ENCODE data around the gene MTUS2. TPM values are rescaled to one million over a fixed set of nuclear protein-coding genes. Genes with fewer than 3 reads are reported as not detected.

The MTUS2 gene
- total RNA-seq, 4 donors from 2014 or later = 0.26 to 0.72 (median 0.38) TPM; not detected in 1

GRCh38 chr13:29486551-29486950, 666.4 kb downstream of the MTUS2 start:
- 66% methylated on average over 3 of the region's 3 CpGs for WGBS
- Histone ChIP-seq H3K36me3 (no peaks in the 10 kb centered on the region), H3K27ac (no peak overlapping the region), H3K27me3 (peaks cover 7% of the 10 kb centered on the region), H3K9me3 (no peaks in the 10 kb centered on the region), H3K4me1 (no peaks in the 10 kb centered on the region), H3K4me3 (no peak overlapping the region)
- DNase-seq (ENCODE audit: low spot score in 2 of 2) = no peak
- no peak for TF ChIP-seq EP300 (IDR thresholded peaks at IDR 0.05)
- no peak for TF ChIP-seq POLR2A (IDR thresholded peaks at IDR 0.05)
- no peak for TF ChIP-seq POLR2AphosphoS5 (IDR thresholded peaks at IDR 0.05)
- TF ChIP-seq, protein P1, sequence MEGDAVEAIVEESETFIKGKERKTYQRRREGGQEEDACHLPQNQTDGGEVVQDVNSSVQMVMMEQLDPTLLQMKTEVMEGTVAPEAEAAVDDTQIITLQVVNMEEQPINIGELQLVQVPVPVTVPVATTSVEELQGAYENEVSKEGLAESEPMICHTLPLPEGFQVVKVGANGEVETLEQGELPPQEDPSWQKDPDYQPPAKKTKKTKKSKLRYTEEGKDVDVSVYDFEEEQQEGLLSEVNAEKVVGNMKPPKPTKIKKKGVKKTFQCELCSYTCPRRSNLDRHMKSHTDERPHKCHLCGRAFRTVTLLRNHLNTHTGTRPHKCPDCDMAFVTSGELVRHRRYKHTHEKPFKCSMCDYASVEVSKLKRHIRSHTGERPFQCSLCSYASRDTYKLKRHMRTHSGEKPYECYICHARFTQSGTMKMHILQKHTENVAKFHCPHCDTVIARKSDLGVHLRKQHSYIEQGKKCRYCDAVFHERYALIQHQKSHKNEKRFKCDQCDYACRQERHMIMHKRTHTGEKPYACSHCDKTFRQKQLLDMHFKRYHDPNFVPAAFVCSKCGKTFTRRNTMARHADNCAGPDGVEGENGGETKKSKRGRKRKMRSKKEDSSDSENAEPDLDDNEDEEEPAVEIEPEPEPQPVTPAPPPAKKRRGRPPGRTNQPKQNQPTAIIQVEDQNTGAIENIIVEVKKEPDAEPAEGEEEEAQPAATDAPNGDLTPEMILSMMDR (IDR thresholded peaks at IDR 0.05) = no peak

DNA sequence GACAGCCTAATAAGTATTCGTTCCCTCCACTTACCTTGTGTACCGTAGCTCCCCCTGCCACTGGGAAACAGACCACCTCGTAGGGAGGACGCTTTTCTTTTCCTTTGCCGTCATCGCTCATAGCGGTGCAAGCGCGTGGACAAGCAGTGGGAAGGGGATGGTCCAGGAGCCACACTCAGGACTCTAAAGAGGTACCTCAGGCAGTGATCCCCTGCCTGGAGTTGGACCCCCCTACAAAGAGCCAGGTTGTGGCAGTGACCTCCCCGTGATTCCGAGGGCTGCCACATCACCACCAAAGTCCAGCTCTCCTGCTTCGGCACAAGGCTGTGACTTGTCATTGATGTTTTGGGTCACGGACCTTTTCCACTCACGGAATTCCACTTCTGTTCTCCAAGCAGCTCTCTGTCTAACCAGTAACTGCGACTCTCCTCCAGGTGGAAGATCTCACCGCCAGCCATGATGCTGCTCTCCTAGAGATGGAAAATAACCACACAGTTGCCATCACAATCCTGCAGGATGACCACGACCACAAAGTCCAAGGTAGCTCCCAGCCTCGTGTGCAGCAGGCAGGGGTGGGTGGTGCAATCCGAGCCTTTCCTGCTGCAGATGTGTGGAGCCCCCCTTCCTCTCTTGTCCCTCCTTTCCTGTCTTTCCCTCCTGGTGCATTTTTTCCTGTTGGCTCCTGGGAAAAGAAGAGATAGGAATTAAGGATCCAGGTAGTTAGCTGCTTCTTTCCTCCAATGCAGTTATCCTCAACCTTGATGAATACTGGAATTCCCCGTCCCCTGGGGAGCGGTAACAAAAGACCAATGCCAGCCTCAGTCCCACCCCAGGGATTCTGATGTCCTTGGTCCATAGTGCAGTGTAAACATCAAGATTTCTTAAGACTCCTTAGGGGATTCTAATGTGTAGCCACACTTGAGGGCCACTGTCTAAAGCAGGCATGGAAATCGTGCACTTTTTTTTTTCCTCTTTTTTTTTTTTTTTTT, 667.6 kb downstream of the MTUS2 start:
- Histone ChIP-seq H3K4me1 (no peaks in the 10 kb centered on the region), H3K27me3 (peaks cover 7% of the 10 kb centered on the region), H3K9me3 (no peaks in the 10 kb centered on the region), H3K36me3 (no peaks in the 10 kb centered on the region), H3K27ac (no peak overlapping the region), H3K4me3 (no peak overlapping the region)
- TF ChIP-seq POLR2AphosphoS5 (IDR thresholded peaks at IDR 0.05) = no peak
- TF ChIP-seq EP300 (IDR thresholded peaks at IDR 0.05) = no peak
- TF ChIP-seq, protein P1 (IDR thresholded peaks at IDR 0.05) = no peak
- no peak for TF ChIP-seq POLR2A (IDR thresholded peaks at IDR 0.05)
- DNase-seq (ENCODE audit: low spot score in 2 of 2) = no peak
- WGBS = 91% methylated on average over 22 of the region's 22 CpGs

- no peak overlapping the region for H3K27ac ChIP-seq
- DNase-seq (ENCODE audit: low spot score in 2 of 2) = no peak
- WGBS = 81% methylated on average over 14 of the region's 14 CpGs
- TF ChIP-seq POLR2AphosphoS5 (IDR thresholded peaks at IDR 0.05) (no peak), POLR2A (IDR thresholded peaks at IDR 0.05) (no peak), EP300 (IDR thresholded peaks at IDR 0.05) (no peak)
- TF ChIP-seq, protein P1 (IDR thresholded peaks at IDR 0.05) = no peak
- H3K4me1 ChIP-seq = no peaks in the 10 kb centered on the region
- H3K9me3 ChIP-seq = no peaks in the 10 kb centered on the region
- H3K36me3 ChIP-seq = no peaks in the 10 kb centered on the region
- H3K4me3 ChIP-seq = no peak overlapping the region
- peaks cover 7% of the 10 kb centered on the region for H3K27me3 ChIP-seq
Measured at GRCh38 chr13:29489650-29490560, 669.8 kb downstream of the MTUS2 start.

DNA sequence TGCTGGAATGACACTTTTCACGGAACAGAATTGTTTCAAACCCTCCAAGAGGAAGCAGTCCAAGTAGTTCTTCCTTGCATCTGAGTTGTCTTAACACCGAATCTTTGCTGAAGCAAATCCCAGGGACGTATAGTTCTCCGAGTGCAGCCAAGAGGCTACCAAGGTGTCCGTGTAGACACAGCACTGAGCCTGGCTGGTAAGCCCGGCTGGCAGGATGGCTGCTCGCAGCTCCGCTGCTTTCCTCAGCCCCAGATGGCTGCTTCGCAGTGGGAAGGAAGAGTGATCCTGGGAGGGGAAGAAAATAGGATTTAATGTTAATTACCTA, 670.4 kb downstream of the MTUS2 start:
- WGBS = 91% methylated on average over 9 of the region's 9 CpGs
- Histone ChIP-seq H3K4me1 (no peaks in the 10 kb centered on the region), H3K4me3 (no peak overlapping the region), H3K36me3 (no peaks in the 10 kb centered on the region), H3K27me3 (peaks cover 7% of the 10 kb centered on the region), H3K27ac (no peak overlapping the region), H3K9me3 (no peaks in the 10 kb centered on the region)
- TF ChIP-seq POLR2AphosphoS5 (IDR thresholded peaks at IDR 0.05) = no peak
- no peak for TF ChIP-seq POLR2A (IDR thresholded peaks at IDR 0.05)
- TF ChIP-seq, protein P1 (IDR thresholded peaks at IDR 0.05) = no peak
- no peak for TF ChIP-seq EP300 (IDR thresholded peaks at IDR 0.05)
- no peak for DNase-seq (ENCODE audit: low spot score in 2 of 2)

Measured in suprapubic skin (tissue), 4 donors.